Measurements from ENCODE around the gene SUZ12. TPM values are rescaled to one million over a fixed set of nuclear protein-coding genes. Genes with fewer than 3 reads are reported as not detected.
"Not testable (repeated sequence)": the region's sequence is repeated elsewhere in the genome, so short reads cannot be mapped to it uniquely, and the experiment has no call there.

Gene SUZ12
- total RNA-seq, 1 donor from 2014 or later, result 14.1 TPM

- ATAC-seq, result no peak
- DNase-seq, result no peak
- intact Hi-C loops (cut with micrococcal nuclease), result no loop called here
These were observed 84.3 kb downstream of the SUZ12 start for GRCh38 chr17:32020943-32021614.

GRCh38 chr17:32021615-32021955 is 84.8 kb downstream of the SUZ12 start:
- intact Hi-C loops (cut with micrococcal nuclease), result no loop called here
- DNase-seq (no peak), ATAC-seq (no peak)

- DNase-seq; intact Hi-C loops (cut with micrococcal nuclease); ATAC-seq: not testable (repeated sequence)
These were observed 85.7 kb downstream of the SUZ12 start for GRCh38 chr17:32022554-32022953.

DNA sequence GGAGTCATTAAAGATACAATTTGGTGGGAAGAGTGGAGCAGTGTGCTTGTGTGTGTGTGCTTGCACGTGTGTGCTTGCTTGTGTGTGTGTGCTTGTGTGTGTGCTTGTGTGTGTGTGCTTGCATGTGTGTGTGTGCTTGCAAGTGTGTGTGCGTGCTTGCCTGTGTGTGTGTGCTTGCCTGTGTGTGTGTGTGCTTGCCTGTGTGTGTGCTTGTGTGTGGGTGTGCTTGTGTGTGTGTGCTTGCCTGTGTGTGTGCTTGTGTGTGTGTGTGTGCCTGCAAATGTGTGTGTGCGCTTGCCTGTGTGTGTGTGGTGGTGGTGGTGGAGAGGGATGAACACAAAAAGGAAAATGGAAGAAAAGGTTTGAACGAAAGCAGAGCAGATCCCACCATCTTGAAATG is 90.5 kb downstream of the SUZ12 start:
- intact Hi-C loops (cut with micrococcal nuclease); ATAC-seq; DNase-seq: not testable (repeated sequence)

- intact Hi-C loops (cut with micrococcal nuclease), result no loop called here
- DNase-seq, result no peak
- no peak for ATAC-seq
These were observed 96.4 kb downstream of the SUZ12 start for GRCh38 chr17:32033223-32033622.

DNA sequence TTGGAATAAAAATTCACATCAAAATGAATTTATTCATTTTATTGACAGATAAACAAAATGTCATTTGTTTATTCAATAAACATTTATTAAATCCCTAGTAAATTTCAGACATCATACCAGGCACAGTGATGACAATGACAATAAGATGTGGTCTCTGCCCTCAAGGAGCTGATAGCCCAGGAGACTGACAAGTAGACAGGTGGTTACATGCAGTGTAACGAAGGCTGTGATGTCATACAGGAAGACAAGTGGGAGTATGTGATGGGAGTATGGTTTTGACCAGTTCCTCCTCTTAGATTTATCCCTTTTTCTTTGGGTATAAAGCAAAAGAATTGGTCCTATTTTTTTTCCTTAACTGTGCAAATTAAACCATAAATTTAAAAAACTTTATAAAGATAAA is 97.0 kb downstream of the SUZ12 start:
- intact Hi-C loops (cut with micrococcal nuclease); ATAC-seq; DNase-seq: not testable (repeated sequence)

- DNase-seq; ATAC-seq; intact Hi-C loops (cut with micrococcal nuclease): not testable (repeated sequence)
These were observed 103.4 kb downstream of the SUZ12 start for GRCh38 chr17:32040246-32040645.

GRCh38 chr17:32041306-32041875 is 104.6 kb downstream of the SUZ12 start:
- DNase-seq; ATAC-seq; intact Hi-C loops (cut with micrococcal nuclease): not testable (repeated sequence)

DNA sequence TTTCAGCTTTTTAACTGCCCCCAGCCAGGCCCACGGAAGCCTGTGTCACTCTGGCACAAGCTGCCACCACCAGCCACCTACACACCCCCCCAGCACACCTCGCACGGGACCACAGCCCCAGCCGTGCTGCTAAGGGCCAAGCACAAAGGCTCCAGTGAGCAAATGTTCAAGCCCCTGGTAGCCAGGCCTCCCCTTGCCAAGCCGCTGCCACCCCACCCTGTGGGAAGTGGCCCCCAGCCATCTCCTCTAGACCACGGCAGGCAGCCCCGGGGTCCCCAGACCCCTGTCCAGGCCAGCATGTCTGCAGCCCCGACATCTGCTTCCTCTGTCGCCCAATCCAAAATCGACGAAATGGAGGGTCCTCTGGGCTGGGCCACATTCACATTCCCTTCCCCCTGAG is 105.5 kb downstream of the SUZ12 start:
- ATAC-seq; intact Hi-C loops (cut with micrococcal nuclease); DNase-seq: not testable (repeated sequence)

DNA sequence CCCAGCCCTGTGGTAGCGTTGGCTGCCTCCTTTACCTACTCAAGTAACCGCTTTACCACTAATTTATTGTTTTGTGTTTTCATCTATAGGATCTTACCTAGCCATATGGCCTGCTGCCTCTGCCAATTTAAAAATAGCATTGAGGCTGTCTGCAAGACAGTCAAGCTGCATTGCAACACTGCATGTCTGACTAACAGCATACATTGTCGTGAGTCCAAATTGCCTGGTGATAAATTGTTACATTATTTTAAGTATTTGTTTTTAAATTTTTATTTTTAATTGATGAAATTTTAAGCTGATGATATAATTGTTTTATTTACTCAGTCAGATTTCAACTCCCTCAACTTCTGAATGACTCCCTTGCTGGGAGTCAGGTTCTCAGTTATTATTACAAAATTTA is 108.8 kb downstream of the SUZ12 start:
- DNase-seq; ATAC-seq; intact Hi-C loops (cut with micrococcal nuclease): not testable (repeated sequence)

GRCh38 chr17:32047663-32048062 is 110.9 kb downstream of the SUZ12 start:
- DNase-seq; intact Hi-C loops (cut with micrococcal nuclease); ATAC-seq: not testable (repeated sequence)

Other genes with a start within 250 kb of the SUZ12 start
- 57.5 TPM for gene COPRS, start 77.8 kb upstream of the SUZ12 start, total RNA-seq
- 30.4 TPM for gene UTP6, start 35.3 kb upstream of the SUZ12 start, total RNA-seq
- gene LRRC37B, start 70.4 kb downstream of the SUZ12 start, total RNA-seq, result 4.8 TPM
- gene RHOT1, start 205.5 kb downstream of the SUZ12 start, total RNA-seq, result 77.3 TPM